CD14-positive monocyte (primary cell): Measurements from ENCODE around the gene PREX1. TPM values are rescaled to one million over a fixed set of nuclear protein-coding genes. Genes with fewer than 3 reads are reported as not detected.

ENCODE experiments used
- DNase-seq, 3 donors: peaks; one replicate each; pipeline ENCODE4 v3.0.0-alpha.2; 2011 to 2022
- H2AFZ ChIP-seq: 2 replicates; pipeline ENCODE4 v1.6.0; 2012; ENCODE audit warnings: mild to moderate bottlenecking, low read depth, low read length, inconsistent platforms; ENCODE audit not compliant: insufficient read depth, poor library complexity, severe bottlenecking
- H3K27ac ChIP-seq, 2 donors: 1 replicate in 1 of 2; 2 replicates in 1 of 2; pipeline ENCODE4 v1.5.1; 2012 to 2013; ENCODE audit warnings: low read length in 2 of 2, control low read depth in 1 of 2, inconsistent platforms in 1 of 2, low read depth in 1 of 2, mild to moderate bottlenecking in 1 of 2
- H3K27me3 ChIP-seq, 2 donors: one replicate each; pipeline versions ENCODE4 v1.6.0 to v1.6.1; 2011 to 2013; ENCODE audit warnings: low read length in 2 of 2; ENCODE audit not compliant: control insufficient read depth in 2 of 2, insufficient read depth in 2 of 2
- H3K36me3 ChIP-seq, 2 donors: replicated peaks in 1 of 2; 1 replicate in 1 of 2; 2 replicates in 1 of 2; pipeline versions ENCODE4 v1.5.1 to v1.6.1; 2012 to 2013; ENCODE audit warnings: low read length in 2 of 2, control low read depth in 1 of 2, inconsistent platforms in 1 of 2, mild to moderate bottlenecking in 1 of 2; ENCODE audit not compliant: insufficient read depth in 2 of 2, control insufficient read depth in 1 of 2
- H3K4me1 ChIP-seq, 2 donors: 1 replicate in 1 of 2; 2 replicates in 1 of 2; pipeline versions ENCODE4 v1.5.1 to v1.6.1; 2012 to 2013; ENCODE audit warnings: low read length in 2 of 2, control low read depth in 1 of 2, inconsistent platforms in 1 of 2, mild to moderate bottlenecking in 1 of 2, moderate library complexity in 1 of 2; ENCODE audit not compliant: insufficient read depth in 2 of 2, control insufficient read depth in 1 of 2
- H3K4me2 ChIP-seq: replicated peaks from 2 replicates; pipeline ENCODE3; 2012; ENCODE audit warnings: low read length, moderate library complexity, mild to moderate bottlenecking; ENCODE audit not compliant: poor library complexity, severe bottlenecking; ENCODE audit errors: extremely low read depth
- H3K4me3 ChIP-seq, 3 experiments: fragments of 200-600 bp in 1 of 3; sonication (generic) in 1 of 3; replicated peaks in 1 of 3; 1 replicate in 2 of 3; 2 replicates in 1 of 3; pipeline ENCODE4 v1.5.1; 2011 to 2013; ENCODE audit warnings: low read length in 3 of 3, mild to moderate bottlenecking in 3 of 3, control low read depth in 2 of 3, low read depth in 2 of 3, inconsistent platforms in 1 of 3, moderate library complexity in 1 of 3
- H3K79me2 ChIP-seq: 2 replicates; pipeline ENCODE4 v1.6.0; 2012; ENCODE audit warnings: mild to moderate bottlenecking, control low read depth, inconsistent platforms, low read length, moderate library complexity; ENCODE audit not compliant: insufficient read depth
- H3K9ac ChIP-seq: 2 replicates; pipeline ENCODE4 v1.6.0; 2017; ENCODE audit warnings: low read length, mild to moderate bottlenecking; ENCODE audit not compliant: insufficient read depth, poor library complexity, severe bottlenecking
- H3K9me3 ChIP-seq, 2 donors: replicated peaks in 1 of 2; 1 replicate in 1 of 2; 2 replicates in 1 of 2; pipeline versions ENCODE4 v1.5.1 to v1.6.1; 2012 to 2013; ENCODE audit warnings: low read length in 2 of 2, control low read depth in 1 of 2; ENCODE audit not compliant: control insufficient read depth in 1 of 2, insufficient read depth in 1 of 2
- H4K20me1 ChIP-seq: 2 replicates; pipeline ENCODE4 v1.6.0; 2012; ENCODE audit warnings: mild to moderate bottlenecking, low read length, control low read depth, moderate library complexity; ENCODE audit not compliant: insufficient read depth
- H3K27ac Mint-ChIP-seq, 7 donors: one replicate each; pipeline ENCODE4 v1.8.0; 2020; ENCODE audit warnings: mild to moderate bottlenecking in 7 of 7, mixed read lengths in 7 of 7, moderate library complexity in 6 of 7, inconsistent platforms in 2 of 7
- H3K27me3 Mint-ChIP-seq, 3 donors: one replicate each; pipeline ENCODE4 v1.8.0; 2021 to 2022; ENCODE audit warnings: low read depth in 3 of 3, mild to moderate bottlenecking in 3 of 3, mixed read lengths in 3 of 3, moderate library complexity in 3 of 3, inconsistent platforms in 1 of 3
- H3K36me3 Mint-ChIP-seq, 2 donors: one replicate each; pipeline ENCODE4 v1.8.0; 2020; ENCODE audit warnings: mixed read lengths in 2 of 2, inconsistent platforms in 1 of 2, mild to moderate bottlenecking in 1 of 2
- H3K4me1 Mint-ChIP-seq: one replicate; pipeline ENCODE4 v1.8.0; 2020; ENCODE audit warnings: mild to moderate bottlenecking, mixed read lengths
- H3K4me3 Mint-ChIP-seq, 2 donors: one replicate each; pipeline ENCODE4 v1.8.0; 2020; ENCODE audit warnings: mild to moderate bottlenecking in 2 of 2, mixed read lengths in 2 of 2, moderate library complexity in 1 of 2
- H3K9me3 Mint-ChIP-seq, 7 donors: one replicate each; pipeline ENCODE4 v1.8.0; 2020 to 2022; ENCODE audit warnings: mixed read lengths in 7 of 7, mild to moderate bottlenecking in 6 of 7, moderate library complexity in 6 of 7, inconsistent platforms in 2 of 7
- WGBS: methylation state at CpG from one replicate; pipeline ENCODE4 v1.1.5; 2013; ENCODE audit warnings: missing lambda C conversion rate; ENCODE audit not compliant: insufficient coverage; 5-methylcytosine and 5-hydroxymethylcytosine counted together
- intact Hi-C, 2 donors: fragments of 100-400 bp; cut with micrococcal nuclease; formaldehyde crosslinking; loops; one replicate each; pipeline versions ENCODE4 v1.15.0 to v1.15.1; 2023
- polyA plus RNA-seq, 3 donors: library from polyadenylated mRNA; depleted of rRNA in 1 of 3; unstranded in 2 of 3; stranded (reverse) in 1 of 3; fragments of 300-500 nt in 2 of 3; fragments of >200 nt in 1 of 3; fragmentation: Illumina TruSeq in 2 of 3; gene quantifications; 1 replicate in 2 of 3; 2 replicates in 1 of 3; pipeline ENCODE4 v1.2.3, GENCODE V29; 2012 to 2021
- TF ChIP-seq, protein P1 (sequence below): fragments of 200-600 bp; IDR thresholded peaks from one replicate; pipeline ENCODE4 v1.8.0; 2022; ENCODE audit warnings: antibody characterized with exemption, mild to moderate bottlenecking

PREX1 gene
- polyA plus RNA-seq, 3 donors, result 24.3 to 114 (median 27.5) TPM

DNA sequence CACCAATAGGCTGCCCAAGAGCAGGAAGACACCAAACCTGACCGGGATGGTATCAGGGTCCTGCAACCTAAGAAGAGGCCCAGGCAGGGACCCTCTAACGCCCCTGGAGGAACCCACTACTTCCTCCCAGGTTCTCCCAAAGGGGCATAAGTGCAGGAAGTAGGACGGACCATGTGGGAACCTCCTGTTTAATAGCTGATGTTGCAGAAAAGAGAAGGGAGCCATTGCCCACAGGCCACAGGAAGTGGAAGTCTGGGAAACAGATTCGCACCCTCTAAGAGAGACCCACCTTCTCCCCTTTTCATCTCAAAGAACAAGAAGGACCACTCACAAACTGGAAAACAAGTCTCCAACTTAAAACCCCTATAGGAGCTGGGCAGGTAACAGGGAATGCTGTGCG is 18.1 kb downstream of the PREX1 start:
- no CpG with 5 or more reads among the region's 5 CpGs for WGBS
- TF ChIP-seq, protein P1, sequence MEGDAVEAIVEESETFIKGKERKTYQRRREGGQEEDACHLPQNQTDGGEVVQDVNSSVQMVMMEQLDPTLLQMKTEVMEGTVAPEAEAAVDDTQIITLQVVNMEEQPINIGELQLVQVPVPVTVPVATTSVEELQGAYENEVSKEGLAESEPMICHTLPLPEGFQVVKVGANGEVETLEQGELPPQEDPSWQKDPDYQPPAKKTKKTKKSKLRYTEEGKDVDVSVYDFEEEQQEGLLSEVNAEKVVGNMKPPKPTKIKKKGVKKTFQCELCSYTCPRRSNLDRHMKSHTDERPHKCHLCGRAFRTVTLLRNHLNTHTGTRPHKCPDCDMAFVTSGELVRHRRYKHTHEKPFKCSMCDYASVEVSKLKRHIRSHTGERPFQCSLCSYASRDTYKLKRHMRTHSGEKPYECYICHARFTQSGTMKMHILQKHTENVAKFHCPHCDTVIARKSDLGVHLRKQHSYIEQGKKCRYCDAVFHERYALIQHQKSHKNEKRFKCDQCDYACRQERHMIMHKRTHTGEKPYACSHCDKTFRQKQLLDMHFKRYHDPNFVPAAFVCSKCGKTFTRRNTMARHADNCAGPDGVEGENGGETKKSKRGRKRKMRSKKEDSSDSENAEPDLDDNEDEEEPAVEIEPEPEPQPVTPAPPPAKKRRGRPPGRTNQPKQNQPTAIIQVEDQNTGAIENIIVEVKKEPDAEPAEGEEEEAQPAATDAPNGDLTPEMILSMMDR, result no peak
- Mint-ChIP-seq H3K4me1 (peaks cover 52% of the 10 kb centered on the region), H3K27me3 (peaks cover 0 to 2% (median 0%) of the 10 kb centered on the region in 3 donors), H3K27ac (peak overlapping the region in 5 of 7 donors; percentile 32 to 81 (median 62)), H3K4me3 (peak overlapping the region in 1 of 2 donors; percentile 50), H3K9me3 (peaks cover 2 to 12% (median 6%) of the 10 kb centered on the region in 7 donors), H3K36me3 (peaks cover 27 to 52% of the 10 kb centered on the region in 2 donors)
- H2AFZ ChIP-seq, result no peak overlapping the region
- H3K27ac ChIP-seq, result peak overlapping the region; percentile 3 to 66
- H4K20me1 ChIP-seq, result peaks cover 100% of the 10 kb centered on the region
- peaks cover 13 to 49% of the 10 kb centered on the region in 2 donors for H3K4me1 ChIP-seq
- H3K36me3 ChIP-seq, result peaks cover 2 to 60% of the 10 kb centered on the region in 2 donors
- intact Hi-C loops, result no loop called here
- H3K9ac ChIP-seq, result no peak overlapping the region
- peaks cover 100% of the 10 kb centered on the region for H3K79me2 ChIP-seq
- H3K9me3 ChIP-seq, result peaks cover 6% of the 10 kb centered on the region in 2 donors
- peak overlapping the region; percentile 21 for H3K4me2 ChIP-seq
- no peaks in the 10 kb centered on the region for H3K27me3 ChIP-seq
- no peak overlapping the region for H3K4me3 ChIP-seq
- no peak for DNase-seq

DNA sequence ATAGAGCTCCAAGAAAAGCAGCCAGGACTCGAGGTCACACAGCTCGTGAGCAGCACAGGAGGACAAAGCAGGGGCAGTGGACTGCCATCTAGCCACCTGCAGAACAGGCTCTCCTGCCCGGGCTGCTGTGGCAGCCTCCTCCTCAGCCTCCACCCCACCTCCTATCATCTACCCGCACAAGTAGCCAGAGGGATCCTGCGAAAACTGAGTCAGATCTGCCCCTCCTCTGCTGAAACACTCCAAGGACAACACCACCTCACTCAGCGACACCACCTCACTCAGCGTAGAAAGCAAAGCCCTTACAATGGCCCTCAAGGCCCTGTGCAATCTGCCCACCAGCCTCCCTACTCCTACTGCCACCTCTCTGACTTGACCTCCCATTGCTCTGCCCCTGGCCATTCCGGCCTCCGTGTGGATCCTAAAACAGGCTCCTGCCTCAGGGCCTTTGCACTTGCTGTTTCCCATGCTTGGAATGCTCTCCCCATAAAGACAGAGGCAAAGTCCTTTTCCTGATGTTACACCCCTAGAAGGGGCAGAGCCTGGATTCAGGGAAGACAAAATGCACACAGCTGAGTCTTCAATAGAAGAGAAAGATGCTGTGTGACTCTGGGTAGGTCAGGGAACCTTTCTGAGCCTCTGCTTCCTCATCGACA is 19.3 kb downstream of the PREX1 start:
- Mint-ChIP-seq H3K27me3 (peaks cover 0 to 2% (median 0%) of the 10 kb centered on the region in 3 donors), H3K4me1 (peaks cover 59% of the 10 kb centered on the region), H3K27ac (peak overlapping the region; percentile 11 to 72 (median 59)), H3K36me3 (peaks cover 35 to 60% of the 10 kb centered on the region in 2 donors), H3K4me3 (no peak overlapping the region), H3K9me3 (peaks cover 2 to 12% (median 6%) of the 10 kb centered on the region in 7 donors)
- H3K36me3 ChIP-seq, result peaks cover 8 to 60% of the 10 kb centered on the region in 2 donors
- H3K4me1 ChIP-seq, result peaks cover 13 to 39% of the 10 kb centered on the region in 2 donors
- H3K27ac ChIP-seq, result peak overlapping the region in 1 of 2 donors; percentile 66
- H3K27me3 ChIP-seq, result no peaks in the 10 kb centered on the region
- intact Hi-C loops, result no loop called here
- 87% methylated on average over 9 of the region's 10 CpGs for WGBS
- H3K9ac ChIP-seq, result no peak overlapping the region
- peaks cover 100% of the 10 kb centered on the region for H3K79me2 ChIP-seq
- no peak overlapping the region for H3K4me2 ChIP-seq
- peaks cover 6% of the 10 kb centered on the region in 2 donors for H3K9me3 ChIP-seq
- no peak overlapping the region for H3K4me3 ChIP-seq
- H2AFZ ChIP-seq, result no peak overlapping the region
- TF ChIP-seq, protein P1, result no peak
- peaks cover 100% of the 10 kb centered on the region for H4K20me1 ChIP-seq
- no peak for DNase-seq
